Measurements from ENCODE around the gene VNN1. TPM values are rescaled to one million over a fixed set of nuclear protein-coding genes. Genes with fewer than 3 reads are reported as not detected.
"Not testable (repeated sequence)": the region's sequence is repeated elsewhere in the genome, so short reads cannot be mapped to it uniquely, and the experiment has no call there.

VNN1 gene
- total RNA-seq, 6 experiments from 2014 or later = 0.07 to 0.13 (median 0.09) TPM; not detected in 1

DNA sequence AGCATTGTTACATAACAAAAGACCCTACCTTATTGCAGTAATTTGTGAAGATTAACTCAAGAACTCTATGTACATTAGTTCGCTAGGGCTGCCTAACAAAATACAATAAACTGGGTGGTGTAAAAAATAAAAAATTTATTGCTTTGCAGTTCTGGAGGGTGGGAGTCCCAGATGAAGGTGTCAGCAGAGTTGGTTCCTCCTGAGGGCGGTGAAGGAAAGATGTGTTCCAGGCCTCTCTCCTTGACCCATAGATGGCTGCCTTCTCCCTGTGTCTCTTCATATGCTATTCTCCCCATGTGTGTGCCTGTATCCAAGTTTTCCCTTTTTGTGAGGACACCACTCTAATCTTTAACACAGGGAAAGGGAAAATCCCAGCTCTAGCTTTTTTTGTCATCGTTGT lies 305 bp upstream of the VNN1 start:
- no peak for DNase-seq
- TF ChIP-seq, protein P1, sequence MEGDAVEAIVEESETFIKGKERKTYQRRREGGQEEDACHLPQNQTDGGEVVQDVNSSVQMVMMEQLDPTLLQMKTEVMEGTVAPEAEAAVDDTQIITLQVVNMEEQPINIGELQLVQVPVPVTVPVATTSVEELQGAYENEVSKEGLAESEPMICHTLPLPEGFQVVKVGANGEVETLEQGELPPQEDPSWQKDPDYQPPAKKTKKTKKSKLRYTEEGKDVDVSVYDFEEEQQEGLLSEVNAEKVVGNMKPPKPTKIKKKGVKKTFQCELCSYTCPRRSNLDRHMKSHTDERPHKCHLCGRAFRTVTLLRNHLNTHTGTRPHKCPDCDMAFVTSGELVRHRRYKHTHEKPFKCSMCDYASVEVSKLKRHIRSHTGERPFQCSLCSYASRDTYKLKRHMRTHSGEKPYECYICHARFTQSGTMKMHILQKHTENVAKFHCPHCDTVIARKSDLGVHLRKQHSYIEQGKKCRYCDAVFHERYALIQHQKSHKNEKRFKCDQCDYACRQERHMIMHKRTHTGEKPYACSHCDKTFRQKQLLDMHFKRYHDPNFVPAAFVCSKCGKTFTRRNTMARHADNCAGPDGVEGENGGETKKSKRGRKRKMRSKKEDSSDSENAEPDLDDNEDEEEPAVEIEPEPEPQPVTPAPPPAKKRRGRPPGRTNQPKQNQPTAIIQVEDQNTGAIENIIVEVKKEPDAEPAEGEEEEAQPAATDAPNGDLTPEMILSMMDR (IDR thresholded peaks at IDR 0.05) = no peak
- Mint-ChIP-seq H3K27ac (no peak overlapping the region), H3K27me3 (ENCODE audit: insufficient read depth) (peaks cover 4% of the 10 kb centered on the region; the same call in 1 of the 2 replicates), H3K9me3 (no peaks in the 10 kb centered on the region), H3K36me3 (ENCODE audit: low read depth) (no peaks in the 10 kb centered on the region), H3K4me3 (no peak overlapping the region), H3K4me1 (ENCODE audit: low read depth) (peaks cover 8% of the 10 kb centered on the region)

DNA sequence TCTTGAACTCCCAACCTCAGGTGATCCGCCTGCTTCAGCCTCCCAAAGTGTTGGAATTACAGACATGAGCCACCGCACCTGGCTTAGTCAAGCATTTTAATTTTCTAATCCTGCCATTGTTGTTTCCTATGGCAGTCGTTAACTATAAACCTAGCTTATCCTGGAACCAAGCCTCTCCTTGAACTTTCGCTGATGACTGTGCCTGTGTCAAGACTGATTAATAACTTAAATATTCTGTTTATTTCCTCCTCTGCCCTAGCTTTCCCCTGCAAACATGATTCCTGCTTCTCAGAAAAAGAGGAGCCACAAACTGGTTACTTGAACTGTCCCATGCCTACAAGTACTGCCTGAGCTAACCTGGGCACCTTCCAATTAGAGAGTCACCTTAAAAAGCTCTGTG lies 1.5 kb downstream of the VNN1 start:
- H3K9me3 Mint-ChIP-seq = no peaks in the 10 kb centered on the region
- H3K4me1 Mint-ChIP-seq (ENCODE audit: low read depth) = peaks cover 14% of the 10 kb centered on the region

DNA sequence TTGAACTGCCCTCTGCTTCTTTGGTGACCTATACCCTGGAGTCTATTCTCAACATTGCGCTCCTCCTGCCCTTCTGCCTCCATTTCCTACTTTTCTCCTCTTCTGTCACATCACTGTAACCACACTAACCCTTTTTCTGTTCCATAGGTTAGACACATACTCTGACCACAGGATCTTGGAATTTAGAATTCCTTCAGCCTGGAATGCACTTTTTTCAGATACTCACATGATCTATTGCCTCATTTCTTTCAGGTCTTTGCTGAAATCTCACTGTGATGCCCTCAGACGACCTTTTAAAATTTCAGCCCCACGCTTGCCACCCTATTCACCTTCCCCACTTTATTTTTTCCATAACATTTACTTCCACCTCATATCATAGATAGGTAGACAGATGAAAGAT lies 5.1 kb downstream of the VNN1 start:
- Mint-ChIP-seq H3K27me3 (ENCODE audit: insufficient read depth) (peaks cover 3% of the 10 kb centered on the region), H3K27ac (no peak overlapping the region), H3K4me1 (ENCODE audit: low read depth) (peaks cover 14% of the 10 kb centered on the region), H3K9me3 (peaks cover 3% of the 10 kb centered on the region; the same call in 1 of the 2 replicates), H3K4me3 (no peak overlapping the region), H3K36me3 (ENCODE audit: low read depth) (no peaks in the 10 kb centered on the region)
- DNase-seq = no peak
- TF ChIP-seq, protein P1 (IDR thresholded peaks at IDR 0.05) = no peak

More for the DNA sequence above, 1.5 kb downstream of the VNN1 start:
- no peaks in the 10 kb centered on the region for H3K36me3 Mint-ChIP-seq (ENCODE audit: low read depth)
- peaks cover 3% of the 10 kb centered on the region; the same call in 1 of the 2 replicates for H3K27me3 Mint-ChIP-seq (ENCODE audit: insufficient read depth)
- no peak overlapping the region for H3K27ac Mint-ChIP-seq
- DNase-seq = peak; percentile 43
- H3K4me3 Mint-ChIP-seq = no peak overlapping the region
- TF ChIP-seq, protein P1 (IDR thresholded peaks at IDR 0.05) = no peak

DNA sequence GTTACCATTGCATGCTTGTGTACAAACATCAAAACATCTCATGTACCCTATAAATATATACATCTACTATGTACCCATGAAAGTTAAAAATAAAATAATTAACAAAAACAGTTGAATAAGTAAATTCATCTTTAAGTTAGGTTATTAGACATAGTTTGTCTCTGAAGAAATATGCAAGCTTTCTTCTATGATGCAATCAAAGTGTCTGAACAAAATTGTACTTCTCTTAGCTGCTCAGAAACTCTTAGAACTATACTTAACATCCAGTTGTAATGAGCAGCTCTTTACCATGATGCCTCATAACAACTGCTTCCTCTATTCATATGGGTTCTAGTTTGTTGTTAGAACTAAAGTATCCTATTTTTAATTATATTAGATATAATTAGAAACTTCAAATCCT lies 5.9 kb downstream of the VNN1 start:
- Mint-ChIP-seq H3K27me3 (ENCODE audit: insufficient read depth) (peaks cover 3% of the 10 kb centered on the region), H3K4me3 (no peak overlapping the region), H3K9me3 (peaks cover 3% of the 10 kb centered on the region; the same call in 1 of the 2 replicates), H3K4me1 (ENCODE audit: low read depth) (peaks cover 14% of the 10 kb centered on the region), H3K27ac (no peak overlapping the region), H3K36me3 (ENCODE audit: low read depth) (no peaks in the 10 kb centered on the region)
- DNase-seq = no peak
- TF ChIP-seq, protein P1 (IDR thresholded peaks at IDR 0.05) = no peak

DNA sequence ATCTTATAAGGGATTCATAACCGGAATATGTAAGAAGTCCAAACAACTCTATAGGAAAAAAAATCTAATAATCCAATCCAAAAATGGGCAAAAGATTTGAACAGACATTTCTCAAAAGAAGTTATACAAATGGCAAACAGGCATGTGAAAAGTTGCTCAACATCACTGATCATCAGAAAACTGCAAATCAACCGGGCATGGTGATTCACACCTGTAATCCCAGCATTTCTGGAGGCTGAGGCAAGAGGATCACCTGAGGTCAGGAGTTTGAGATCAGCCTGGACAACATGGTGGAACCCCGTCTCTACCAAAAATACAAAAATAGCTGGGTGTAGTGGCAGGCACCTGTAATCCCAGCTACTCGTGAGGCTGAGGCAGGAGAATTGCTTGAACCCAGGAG lies 7.1 kb downstream of the VNN1 start:
- H3K4me3 Mint-ChIP-seq; H3K36me3 Mint-ChIP-seq (ENCODE audit: low read depth); H3K27ac Mint-ChIP-seq: not testable (repeated sequence)

DNA sequence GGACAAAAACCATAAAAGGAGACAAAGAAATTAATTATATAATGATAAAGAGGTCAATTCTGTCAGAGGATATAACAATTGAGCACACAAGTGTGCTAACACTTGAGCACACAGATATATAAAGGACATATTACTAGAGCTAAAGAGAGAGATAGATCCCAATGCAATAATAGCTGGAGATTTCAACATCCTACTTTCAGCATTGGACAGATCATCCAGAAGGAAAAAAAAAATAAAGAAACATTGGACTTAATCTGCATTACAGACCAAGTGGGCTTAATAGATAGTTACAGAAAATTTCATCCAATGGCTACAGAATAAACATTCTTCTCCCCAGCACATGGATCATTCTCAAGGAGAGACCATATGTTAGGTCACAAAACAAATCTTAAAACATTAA lies 9.9 kb downstream of the VNN1 start:
- no peak for DNase-seq
- H3K36me3 Mint-ChIP-seq (ENCODE audit: low read depth) = no peaks in the 10 kb centered on the region
- TF ChIP-seq, protein P1 (IDR thresholded peaks at IDR 0.05) = no peak
- H3K27me3 Mint-ChIP-seq (ENCODE audit: insufficient read depth) = peaks cover 5% of the 10 kb centered on the region
- no peak overlapping the region for H3K4me3 Mint-ChIP-seq
- peaks cover 6% of the 10 kb centered on the region; the same call in 1 of the 2 replicates for H3K4me1 Mint-ChIP-seq (ENCODE audit: low read depth)
- H3K9me3 Mint-ChIP-seq = peaks cover 3% of the 10 kb centered on the region; the same call in 1 of the 2 replicates
- no peak overlapping the region for H3K27ac Mint-ChIP-seq

More for the DNA sequence above, 7.1 kb downstream of the VNN1 start:
- H3K27me3 Mint-ChIP-seq (ENCODE audit: insufficient read depth); H3K4me1 Mint-ChIP-seq (ENCODE audit: low read depth); H3K9me3 Mint-ChIP-seq; DNase-seq: not testable (repeated sequence)
